HEK293 (cell line): Measurements from ENCODE around the gene MARCHF9.

ENCODE experiments used
- CTCF ChIA-PET: fragments of 350-600 bp; formaldehyde crosslinking; extraction: SDS; loops from one replicate; lab custom pipeline; 2021; ENCODE audit warnings: antibody characterized with exemption; lab: Yijun Ruan, JAX
- POLR2A ChIA-PET: fragments of 300-600 bp; formaldehyde crosslinking; extraction: SDS; loops from one replicate; lab custom pipeline; 2020; ENCODE audit warnings: antibody characterized with exemption, inconsistent platforms; lab: Yijun Ruan, JAX
- H3K27ac ChIP-seq: fragments of 200-500 bp; sonication (Bioruptor generic); 2 replicates; pipeline ENCODE4 v1.5.1; 2014; ENCODE audit warnings: low read depth, low read length, control low read depth, inconsistent platforms; ENCODE audit errors: extremely low read depth
- H3K36me3 ChIP-seq, 2 experiments: fragments of 200-500 bp in 1 of 2; sonication (Bioruptor generic) in 1 of 2; 1 replicate in 1 of 2; 2 replicates in 1 of 2; pipeline ENCODE4 v1.5.1; 2014 to 2017; ENCODE audit warnings: inconsistent platforms in 2 of 2, low read length in 2 of 2; ENCODE audit not compliant: control insufficient read depth in 2 of 2, insufficient read depth in 1 of 2
- H3K4me1 ChIP-seq: fragments of 200-500 bp; sonication (Bioruptor generic); 2 replicates; pipeline ENCODE4 v1.5.1; 2014; ENCODE audit warnings: mild to moderate bottlenecking, low read length, inconsistent platforms; ENCODE audit not compliant: control insufficient read depth, insufficient read depth
- H3K4me3 ChIP-seq: 2 replicates; pipeline ENCODE4 v1.5.1; 2011; ENCODE audit warnings: low read depth, mild to moderate bottlenecking, control low read depth, low read length, moderate library complexity
- H3K9me3 ChIP-seq: fragments of 200-500 bp; sonication (Bioruptor generic); 2 replicates; pipeline ENCODE4 v1.5.1; 2014; ENCODE audit warnings: low read depth, low read length, inconsistent platforms; ENCODE audit not compliant: control insufficient read depth, insufficient read depth
- EGR2 ChIP-seq: fragments of 450-650 bp; formaldehyde crosslinking; IDR thresholded peaks from 2 replicates; pipeline ENCODE4 v1.5.1; 2016; ENCODE audit warnings: low read depth, missing biosample characterization, missing genetic modification characterization
- SALL2 ChIP-seq: fragments of 450-650 bp; formaldehyde crosslinking; IDR thresholded peaks from 2 replicates; pipeline ENCODE4 v1.5.0; 2017; ENCODE audit warnings: missing biosample characterization, mild to moderate bottlenecking, missing genetic modification characterization, borderline replicate concordance
- ZBTB17 ChIP-seq: fragments of 450-650 bp; formaldehyde crosslinking; IDR thresholded peaks from 2 replicates; pipeline ENCODE4 v1.5.1; 2016; ENCODE audit warnings: missing biosample characterization, missing genetic modification characterization
- ZFHX2 ChIP-seq: fragments of 450-650 bp; formaldehyde crosslinking; conservative IDR thresholded peaks from 2 replicates; pipeline ENCODE4 v1.5.1; 2016; ENCODE audit warnings: missing biosample characterization, missing genetic modification characterization
- ZFP3 ChIP-seq: fragments of 450-650 bp; formaldehyde crosslinking; IDR thresholded peaks from 2 replicates; pipeline ENCODE4 v1.5.1; 2016; ENCODE audit warnings: low read depth, missing biosample characterization, missing genetic modification characterization
- ZNF138 ChIP-seq: fragments of 450-650 bp; formaldehyde crosslinking; IDR thresholded peaks from 2 replicates; pipeline ENCODE4 v1.5.1; 2016; ENCODE audit warnings: missing biosample characterization, missing genetic modification characterization, borderline replicate concordance
- ZNF155 ChIP-seq: fragments of 450-650 bp; formaldehyde crosslinking; IDR thresholded peaks from 2 replicates; pipeline ENCODE4 v1.5.1; 2016; ENCODE audit warnings: missing biosample characterization, missing genetic modification characterization
- ZNF175 ChIP-seq: fragments of 450-650 bp; formaldehyde crosslinking; IDR thresholded peaks from 2 replicates; pipeline ENCODE4 v1.5.1; 2016; ENCODE audit warnings: missing biosample characterization, missing genetic modification characterization
- ZNF350 ChIP-seq: fragments of 450-650 bp; formaldehyde crosslinking; IDR thresholded peaks from 2 replicates; pipeline ENCODE4 v1.5.0; 2017; ENCODE audit warnings: missing biosample characterization, mild to moderate bottlenecking, missing genetic modification characterization
- ZNF473 ChIP-seq: fragments of 450-650 bp; formaldehyde crosslinking; IDR thresholded peaks from 2 replicates; pipeline ENCODE4 v1.5.1; 2017; ENCODE audit warnings: missing biosample characterization, missing genetic modification characterization
- ZNF544 ChIP-seq: fragments of 450-650 bp; formaldehyde crosslinking; IDR thresholded peaks from 2 replicates; pipeline ENCODE4 v1.5.0; 2017; ENCODE audit warnings: missing biosample characterization, missing genetic modification characterization
- ZNF654 ChIP-seq: fragments of 450-650 bp; formaldehyde crosslinking; IDR thresholded peaks from 2 replicates; pipeline ENCODE4 v1.5.1; 2016; ENCODE audit warnings: low read depth, missing biosample characterization, missing genetic modification characterization
- ZNF664 ChIP-seq: fragments of 450-650 bp; formaldehyde crosslinking; IDR thresholded peaks from 2 replicates; pipeline ENCODE4 v1.5.1; 2016; ENCODE audit warnings: missing biosample characterization, missing genetic modification characterization
- ZNF791 ChIP-seq: fragments of 450-650 bp; formaldehyde crosslinking; IDR thresholded peaks from 2 replicates; pipeline ENCODE4 v1.5.1; 2016; ENCODE audit warnings: missing biosample characterization, missing genetic modification characterization
- TF ChIP-seq, protein P1 (sequence below): fragments of 450-650 bp; formaldehyde crosslinking; IDR thresholded peaks from 2 replicates; pipeline ENCODE4 v1.5.1; 2016; ENCODE audit warnings: missing biosample characterization, missing genetic modification characterization
- TF ChIP-seq, protein P2 (sequence below): fragments of 450-650 bp; formaldehyde crosslinking; IDR thresholded peaks from 2 replicates; pipeline ENCODE4 v1.5.1; 2016; ENCODE audit warnings: missing biosample characterization, missing genetic modification characterization, borderline replicate concordance
- TF ChIP-seq, protein P3 (sequence below): fragments of 450-650 bp; formaldehyde crosslinking; IDR thresholded peaks from 2 replicates; pipeline ENCODE4 v1.5.1; 2016; ENCODE audit warnings: missing biosample characterization, missing genetic modification characterization
- TF ChIP-seq, protein P4 (sequence below): fragments of 450-650 bp; IDR thresholded peaks from 2 replicates; pipeline ENCODE4 v1.5.1; 2018; ENCODE audit warnings: missing biosample characterization, mild to moderate bottlenecking, missing genetic modification characterization

MARCHF9 gene

DNA sequence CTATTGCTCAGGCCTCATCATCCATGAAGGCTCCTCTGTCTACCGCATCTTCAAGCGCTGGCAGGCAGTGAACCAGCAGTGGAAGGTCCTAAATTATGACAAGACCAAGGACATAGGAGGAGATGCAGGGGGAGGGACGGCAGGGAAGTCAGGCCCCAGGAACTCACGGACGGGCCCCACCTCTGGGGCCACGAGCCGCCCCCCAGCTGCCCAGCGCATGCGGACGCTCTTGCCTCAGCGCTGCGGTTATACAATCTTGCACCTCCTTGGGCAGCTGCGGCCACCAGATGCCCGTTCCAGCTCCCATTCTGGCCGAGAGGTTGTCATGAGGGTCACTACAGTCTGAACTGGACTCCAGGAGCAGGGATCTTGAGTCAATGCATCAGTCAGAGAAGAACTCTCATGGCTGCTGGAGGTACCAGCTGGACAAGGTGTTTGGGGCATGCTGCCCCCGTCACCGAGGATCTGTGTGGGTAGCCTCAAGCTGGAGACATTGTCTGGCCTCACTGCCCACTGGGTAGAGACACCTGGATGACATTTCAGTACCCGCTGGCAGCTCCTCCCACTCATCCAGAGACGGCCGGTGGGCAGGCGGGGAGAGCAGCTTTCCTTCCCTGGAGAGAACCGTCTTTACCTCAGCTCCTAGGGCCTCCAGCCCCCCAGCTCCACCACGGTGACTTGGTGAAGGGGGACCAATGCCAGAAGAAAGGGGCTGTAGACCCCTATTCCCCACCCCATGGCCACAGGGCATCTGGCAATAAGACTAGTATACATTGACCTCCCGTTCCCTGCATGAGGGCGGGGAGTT lies 3.9 kb downstream of the MARCHF9 start:
- Histone ChIP-seq H3K27ac (no peak overlapping the region), H3K36me3 (peaks cover 10 to 46% of the 10 kb centered on the region in 2 experiments), H3K4me3 (no peak overlapping the region), H3K4me1 (peaks cover 6% of the 10 kb centered on the region; the same call in 1 of the 2 replicates), H3K9me3 (no peaks in the 10 kb centered on the region)
- TF ChIP-seq ZNF155 (no peak), ZFHX2 (tag by site-specific recombination) (no peak), ZNF473 (no peak), ZNF350 (tag by site-specific recombination) (no peak), ZNF654 (tag by site-specific recombination) (no peak), SALL2 (tag by site-specific recombination) (no peak), ZNF791 (no peak), ZFP3 (tag by site-specific recombination) (no peak), ZNF175 (no peak), ZNF664 (no peak), ZBTB17 (tag by site-specific recombination) (no peak)
- TF ChIP-seq, protein P1, sequence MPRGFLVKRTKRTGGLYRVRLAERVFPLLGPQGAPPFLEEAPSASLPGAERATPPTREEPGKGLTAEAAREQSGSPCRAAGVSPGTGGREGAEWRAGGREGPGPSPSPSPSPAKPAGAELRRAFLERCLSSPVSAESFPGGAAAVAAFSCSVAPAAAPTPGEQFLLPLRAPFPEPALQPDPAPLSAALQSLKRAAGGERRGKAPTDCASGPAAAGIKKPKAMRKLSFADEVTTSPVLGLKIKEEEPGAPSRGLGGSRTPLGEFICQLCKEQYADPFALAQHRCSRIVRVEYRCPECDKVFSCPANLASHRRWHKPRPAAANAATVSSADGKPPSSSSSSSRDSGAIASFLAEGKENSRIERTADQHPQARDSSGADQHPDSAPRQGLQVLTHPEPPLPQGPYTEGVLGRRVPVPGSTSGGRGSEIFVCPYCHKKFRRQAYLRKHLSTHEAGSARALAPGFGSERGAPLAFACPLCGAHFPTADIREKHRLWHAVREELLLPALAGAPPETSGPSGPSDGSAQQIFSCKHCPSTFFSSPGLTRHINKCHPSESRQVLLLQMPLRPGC (tag by site-specific recombination), result no peak
- TF ChIP-seq, protein P2, sequence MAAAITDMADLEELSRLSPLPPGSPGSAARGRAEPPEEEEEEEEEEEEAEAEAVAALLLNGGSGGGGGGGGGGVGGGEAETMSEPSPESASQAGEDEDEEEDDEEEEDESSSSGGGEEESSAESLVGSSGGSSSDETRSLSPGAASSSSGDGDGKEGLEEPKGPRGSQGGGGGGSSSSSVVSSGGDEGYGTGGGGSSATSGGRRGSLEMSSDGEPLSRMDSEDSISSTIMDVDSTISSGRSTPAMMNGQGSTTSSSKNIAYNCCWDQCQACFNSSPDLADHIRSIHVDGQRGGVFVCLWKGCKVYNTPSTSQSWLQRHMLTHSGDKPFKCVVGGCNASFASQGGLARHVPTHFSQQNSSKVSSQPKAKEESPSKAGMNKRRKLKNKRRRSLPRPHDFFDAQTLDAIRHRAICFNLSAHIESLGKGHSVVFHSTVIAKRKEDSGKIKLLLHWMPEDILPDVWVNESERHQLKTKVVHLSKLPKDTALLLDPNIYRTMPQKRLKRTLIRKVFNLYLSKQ (tag by site-specific recombination), result no peak
- CTCF ChIA-PET, result interaction anchor here (0.6 to 2.3 kb wide), 17 partner anchors 9 to 583 kb away, joined by 3 to 8 read pairs (median 4); partner anchors contain the start of gene TSPAN31
- POLR2A ChIA-PET, result interaction anchor here (1.0 to 1.2 kb wide), 3 partner anchors 14 to 183 kb away, joined by 3 to 4 read pairs (median 3); partner anchors contain the start of genes ATP23, EEF1AKMT3 and TSPAN31

DNA sequence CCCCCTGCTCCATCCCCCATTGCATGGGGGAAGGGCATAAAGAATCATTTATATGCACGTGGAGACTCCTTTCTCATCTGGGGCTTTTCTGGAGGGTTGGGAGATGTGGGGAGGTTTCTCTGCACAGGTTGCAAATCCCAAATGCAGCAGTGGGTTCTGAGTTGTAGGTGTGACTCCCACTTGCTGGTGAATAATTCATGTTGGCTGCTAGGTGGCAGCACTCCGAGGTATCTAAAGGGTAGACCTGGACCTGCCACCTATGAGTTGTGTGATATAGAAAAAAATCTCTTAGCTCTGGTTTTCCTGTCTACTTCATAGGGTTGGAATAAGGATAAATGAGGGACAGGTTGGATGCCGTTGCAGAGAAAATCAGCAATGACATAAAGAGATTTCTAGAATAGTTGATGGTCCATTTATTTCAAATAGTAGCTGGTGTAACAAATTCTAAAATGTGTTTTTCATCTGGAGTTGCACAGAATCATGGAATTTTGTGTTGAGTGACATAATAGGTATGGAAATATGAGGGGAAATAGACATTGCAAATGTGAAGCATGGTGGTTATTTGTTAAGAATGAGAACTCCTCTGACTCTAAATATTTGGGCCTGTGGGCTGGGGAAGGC lies 4.6 kb downstream of the MARCHF9 start:
- POLR2A ChIA-PET, result interaction anchor here (0.6 to 1.2 kb wide), 5 partner anchors 13 to 391 kb away, joined by 3 to 4 read pairs (median 3); partner anchors contain the start of genes ATP23, EEF1AKMT3 and TSPAN31
- Histone ChIP-seq H3K4me1 (0 out of 2 replicates have a peak, but pooled peaks cover 1% of the 10 kb centered on the region), H3K9me3 (no peaks in the 10 kb centered on the region), H3K36me3 (peaks cover 10 to 46% of the 10 kb centered on the region in 2 experiments), H3K27ac (no peak overlapping the region)
- no peak for TF ChIP-seq ZNF544 (tag by site-specific recombination)
- TF ChIP-seq ZNF138 (tag by site-specific recombination), result no peak
- TF ChIP-seq, protein P3, sequence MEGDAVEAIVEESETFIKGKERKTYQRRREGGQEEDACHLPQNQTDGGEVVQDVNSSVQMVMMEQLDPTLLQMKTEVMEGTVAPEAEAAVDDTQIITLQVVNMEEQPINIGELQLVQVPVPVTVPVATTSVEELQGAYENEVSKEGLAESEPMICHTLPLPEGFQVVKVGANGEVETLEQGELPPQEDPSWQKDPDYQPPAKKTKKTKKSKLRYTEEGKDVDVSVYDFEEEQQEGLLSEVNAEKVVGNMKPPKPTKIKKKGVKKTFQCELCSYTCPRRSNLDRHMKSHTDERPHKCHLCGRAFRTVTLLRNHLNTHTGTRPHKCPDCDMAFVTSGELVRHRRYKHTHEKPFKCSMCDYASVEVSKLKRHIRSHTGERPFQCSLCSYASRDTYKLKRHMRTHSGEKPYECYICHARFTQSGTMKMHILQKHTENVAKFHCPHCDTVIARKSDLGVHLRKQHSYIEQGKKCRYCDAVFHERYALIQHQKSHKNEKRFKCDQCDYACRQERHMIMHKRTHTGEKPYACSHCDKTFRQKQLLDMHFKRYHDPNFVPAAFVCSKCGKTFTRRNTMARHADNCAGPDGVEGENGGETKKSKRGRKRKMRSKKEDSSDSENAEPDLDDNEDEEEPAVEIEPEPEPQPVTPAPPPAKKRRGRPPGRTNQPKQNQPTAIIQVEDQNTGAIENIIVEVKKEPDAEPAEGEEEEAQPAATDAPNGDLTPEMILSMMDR (tag by site-specific recombination), result peak; percentile 27; the same call in 1 of the 2 replicates
- TF ChIP-seq EGR2 (tag by site-specific recombination), result peak; percentile 64
- TF ChIP-seq ZFHX2 (tag by site-specific recombination), result peak; percentile 48
- TF ChIP-seq, protein P4, sequence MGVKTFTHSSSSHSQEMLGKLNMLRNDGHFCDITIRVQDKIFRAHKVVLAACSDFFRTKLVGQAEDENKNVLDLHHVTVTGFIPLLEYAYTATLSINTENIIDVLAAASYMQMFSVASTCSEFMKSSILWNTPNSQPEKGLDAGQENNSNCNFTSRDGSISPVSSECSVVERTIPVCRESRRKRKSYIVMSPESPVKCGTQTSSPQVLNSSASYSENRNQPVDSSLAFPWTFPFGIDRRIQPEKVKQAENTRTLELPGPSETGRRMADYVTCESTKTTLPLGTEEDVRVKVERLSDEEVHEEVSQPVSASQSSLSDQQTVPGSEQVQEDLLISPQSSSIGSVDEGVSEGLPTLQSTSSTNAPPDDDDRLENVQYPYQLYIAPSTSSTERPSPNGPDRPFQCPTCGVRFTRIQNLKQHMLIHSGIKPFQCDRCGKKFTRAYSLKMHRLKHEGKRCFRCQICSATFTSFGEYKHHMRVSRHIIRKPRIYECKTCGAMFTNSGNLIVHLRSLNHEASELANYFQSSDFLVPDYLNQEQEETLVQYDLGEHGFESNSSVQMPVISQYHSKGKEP (tag by site-specific recombination), result peak; percentile 39
- TF ChIP-seq, all 188 proteins: peak for 4
- H3K4me3 ChIP-seq, result no peak overlapping the region
- CTCF ChIA-PET, result interaction anchor here (0.5 to 2.3 kb wide), 27 partner anchors 9 to 967 kb away, joined by 3 to 8 read pairs (median 4); partner anchors contain the start of genes EEF1AKMT3, INHBE, METTL1 and TSPAN31
